Endothelial cell of umbilical vein (primary cell): ENCODE measurements around the gene APOC4. TPM values are rescaled to one million over a fixed set of nuclear protein-coding genes. Genes with fewer than 3 reads are reported as not detected.

Source experiments
- BruUV-seq: library from RNA; stranded (reverse); fragments of 400-500 nt; replicated peaks from 2 replicates; lab custom pipeline; 2021; lab: Mats Ljungman, UMichigan
- CTCF ChIA-PET: fragments of 300-600, 350-600 bp; sonication (Branson Sonifier 250); formaldehyde crosslinking; loops from one replicate; lab custom pipeline; 2021; ENCODE audit warnings: antibody characterized with exemption, inconsistent platforms; lab: Charles Lee
- POLR2A ChIA-PET: fragments of 300-600, 350-600 bp; sonication (Branson Sonifier 250); formaldehyde crosslinking; loops from one replicate; lab custom pipeline; 2021; ENCODE audit warnings: antibody characterized with exemption, inconsistent platforms; lab: Charles Lee
- DNase-seq: peaks from one replicate; pipeline ENCODE4 v3.0.0-alpha.2; 2011; ENCODE audit warnings: low read depth, low spot score
- FAIRE-seq: peaks from 2 replicates; lab custom pipeline; 2011; peaks lifted over from hg19 to GRCh38; lab: Jason Lieb, UNC
- H2AFZ ChIP-seq: 2 replicates; pipeline ENCODE4 v1.6.0; 2012; ENCODE audit warnings: low read depth, low read length, control low read depth, inconsistent platforms
- H3K27ac ChIP-seq: 2 replicates; pipeline ENCODE4 v1.5.1; 2011; ENCODE audit warnings: low read depth, mild to moderate bottlenecking, control low read depth, low read length, moderate library complexity; ENCODE audit not compliant: insufficient read depth
- H3K27me3 ChIP-seq, 2 experiments: 2 replicates each; pipeline versions ENCODE4 v1.6.0 to v1.6.1; 2011; ENCODE audit warnings: low read length in 2 of 2, mixed read lengths in 1 of 2; ENCODE audit not compliant: control insufficient read depth in 2 of 2, insufficient read depth in 2 of 2
- H3K36me3 ChIP-seq, 2 experiments: 2 replicates in 1 of 2; 3 replicates in 1 of 2; pipeline ENCODE4 v1.5.1; 2011; ENCODE audit warnings: low read length in 2 of 2, mild to moderate bottlenecking in 1 of 2, moderate library complexity in 1 of 2; ENCODE audit not compliant: control insufficient read depth in 2 of 2, insufficient read depth in 2 of 2; ENCODE audit errors: extremely low read depth in 1 of 2
- H3K4me1 ChIP-seq: 3 replicates; pipeline ENCODE4 v1.5.1; 2011; ENCODE audit warnings: mild to moderate bottlenecking, low read length; ENCODE audit not compliant: control insufficient read depth, insufficient read depth; ENCODE audit errors: extremely low read depth
- H3K4me2 ChIP-seq: 2 replicates; pipeline ENCODE4 v1.6.1; 2011; ENCODE audit warnings: low read length, control low read depth, mixed read lengths; ENCODE audit not compliant: insufficient read depth
- H3K4me3 ChIP-seq, 3 experiments: fragments of 200-600 bp in 1 of 3; sonication (generic), shearing (Covaris generic) in 1 of 3; replicated peaks in 1 of 3; 2 replicates each; pipeline ENCODE4 v1.5.1; 2011 to 2016; ENCODE audit warnings: control low read depth in 3 of 3, low read length in 3 of 3, mild to moderate bottlenecking in 2 of 3, inconsistent platforms in 1 of 3, low read depth in 1 of 3, moderate library complexity in 1 of 3; ENCODE audit not compliant: insufficient read depth in 1 of 3
- H3K79me2 ChIP-seq: 2 replicates; pipeline ENCODE4 v1.6.0; 2012; ENCODE audit warnings: low read length, inconsistent platforms; ENCODE audit not compliant: control insufficient read depth, insufficient read depth
- H3K9ac ChIP-seq: replicated peaks from 2 replicates; pipeline ENCODE3; 2011; ENCODE audit warnings: low read length, control low read depth; ENCODE audit not compliant: insufficient read depth; ENCODE audit errors: extremely low read depth
- H3K9me1 ChIP-seq: replicated peaks from 3 replicates; pipeline ENCODE4 v1.6.0; 2011; ENCODE audit warnings: mild to moderate bottlenecking, low read length; ENCODE audit not compliant: control insufficient read depth, insufficient read depth; ENCODE audit errors: extremely low read depth
- H3K9me3 ChIP-seq: replicated peaks from 2 replicates; pipeline ENCODE4 v1.5.1; 2012; ENCODE audit warnings: low read length, inconsistent platforms; ENCODE audit not compliant: control insufficient read depth, insufficient read depth
- H4K20me1 ChIP-seq: replicated peaks from 2 replicates; pipeline ENCODE3; 2011; ENCODE audit warnings: mild to moderate bottlenecking, low read length; ENCODE audit not compliant: control insufficient read depth, insufficient read depth; ENCODE audit errors: extremely low read depth
- CTCF ChIP-seq, 2 donors: IDR thresholded peaks; 1 replicate in 1 of 2; 2 replicates in 1 of 2; pipeline ENCODE4 v1.5.1; 2011; ENCODE audit warnings: low read length in 2 of 2, mild to moderate bottlenecking in 2 of 2, moderate library complexity in 2 of 2, control low read depth in 1 of 2, inconsistent platforms in 1 of 2, low read depth in 1 of 2; ENCODE audit not compliant: insufficient read depth in 1 of 2; ENCODE audit errors: extremely low read depth in 1 of 2
- EZH2 ChIP-seq: IDR thresholded peaks from 2 replicates; pipeline ENCODE4 v1.6.1; 2012; ENCODE audit warnings: borderline replicate concordance, low read depth, mild to moderate bottlenecking, moderate library complexity, low read length, inconsistent platforms; ENCODE audit not compliant: severe bottlenecking
- FOS ChIP-seq: IDR thresholded peaks from 2 replicates; pipeline ENCODE4 v1.6.1; 2011; ENCODE audit warnings: mild to moderate bottlenecking, low read length, moderate library complexity, borderline replicate concordance; ENCODE audit not compliant: insufficient read depth
- GATA2 ChIP-seq: IDR thresholded peaks from 2 replicates; pipeline ENCODE4 v1.7.0; 2011; ENCODE audit warnings: low read depth, mild to moderate bottlenecking, moderate library complexity, mixed read lengths, low read length; ENCODE audit not compliant: insufficient read length, insufficient read depth
- JUN ChIP-seq: IDR thresholded peaks from 2 replicates; pipeline ENCODE4 v1.6.1; 2011; ENCODE audit warnings: borderline replicate concordance, low read depth; ENCODE audit not compliant: insufficient read length, insufficient read depth
- MYC ChIP-seq: IDR thresholded peaks from one replicate; pipeline ENCODE4 v1.6.1; 2011; ENCODE audit warnings: mild to moderate bottlenecking, low read depth, low read length
- POLR2A ChIP-seq: IDR thresholded peaks from 2 replicates; pipeline ENCODE4 v1.6.1; 2012; ENCODE audit warnings: low read depth, mild to moderate bottlenecking, control low read depth, low read length
- POLR2AphosphoS5 ChIP-seq: IDR thresholded peaks from 2 replicates; pipeline ENCODE4 v1.6.1; 2012; ENCODE audit warnings: low read depth, mild to moderate bottlenecking, control low read depth, low read length, moderate library complexity; ENCODE audit not compliant: insufficient read depth
- dilution Hi-C: fragments of 300-500 bp; cut with MboI; formaldehyde crosslinking; loops from one replicate; pipeline ENCODE4 v1.15.0; 2019; ENCODE audit warnings: low sequenced_read_pairs; ENCODE audit not compliant: extremely low pct_ligation_motif_present
- intact Hi-C: fragments of 100-400 bp; cut with micrococcal nuclease; formaldehyde crosslinking; loops from one replicate; pipeline ENCODE4 v1.10.0; 2022
- polyA plus RNA-seq, 4 experiments: library from polyadenylated mRNA; depleted of rRNA in 3 of 4; stranded (reverse) in 3 of 4; unstranded in 1 of 4; fragments of >200 nt; gene quantifications; 2 replicates each; pipeline versions ENCODE4 v1.2.1 to v1.2.3, GENCODE V29; 2011 to 2012; ENCODE audit warnings: missing spikeins in 1 of 4
- total RNA-seq: library from RNA; stranded (reverse); gene quantifications from 2 replicates; pipeline ENCODE4 v1.2.3, GENCODE V29; 2021
- TF ChIP-seq, protein P1 (sequence below): IDR thresholded peaks from 2 replicates; pipeline ENCODE4 v1.6.1; 2011; ENCODE audit not compliant: insufficient read depth, insufficient read length

APOC4 gene
- total and polyA plus RNA-seq, 2 donors (not counting 3 experiments of a cell fraction or from before 2014, with no cell fraction given), result not detected

DNA sequence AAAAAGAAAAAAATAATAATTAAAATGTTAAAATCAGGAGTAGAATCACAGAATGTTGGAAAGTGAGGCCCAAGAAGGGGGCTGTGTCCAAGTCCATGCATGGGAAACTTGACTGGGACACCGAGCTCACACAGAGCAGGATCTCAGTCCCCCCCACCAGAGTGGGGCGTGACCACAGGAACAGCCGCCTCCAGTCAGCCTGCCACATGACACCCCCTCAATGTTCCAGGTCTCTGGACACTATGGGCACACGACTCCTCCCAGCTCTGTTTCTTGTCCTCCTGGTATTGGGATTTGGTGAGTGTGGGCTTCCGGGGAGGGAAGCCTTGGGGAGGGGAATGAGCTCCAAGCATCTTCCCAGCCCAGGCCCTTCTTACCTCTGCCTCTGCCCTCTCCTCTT lies 6.2 kb downstream of the APOC4 start:
- H3K9ac ChIP-seq, result no peak overlapping the region
- no peaks in the 10 kb centered on the region for H3K36me3 ChIP-seq
- no peak overlapping the region for H2AFZ ChIP-seq
- H3K27me3 ChIP-seq, result no peaks in the 10 kb centered on the region
- H3K4me1 ChIP-seq, result no peaks in the 10 kb centered on the region
- dilution Hi-C loops, result no loop called here
- no peak overlapping the region for H3K4me3 ChIP-seq
- CTCF ChIA-PET, result interaction anchor here (1.1 kb wide), 1 partner anchor 10 kb away, joined by 4 read pairs; no protein-coding TSS in a partner anchor
- no peak for FAIRE-seq
- no peak for DNase-seq
- no peaks in the 10 kb centered on the region for H3K79me2 ChIP-seq
- no peak for TF ChIP-seq EZH2
- no peak for TF ChIP-seq MYC
- TF ChIP-seq POLR2AphosphoS5, result no peak
- TF ChIP-seq, protein P1, sequence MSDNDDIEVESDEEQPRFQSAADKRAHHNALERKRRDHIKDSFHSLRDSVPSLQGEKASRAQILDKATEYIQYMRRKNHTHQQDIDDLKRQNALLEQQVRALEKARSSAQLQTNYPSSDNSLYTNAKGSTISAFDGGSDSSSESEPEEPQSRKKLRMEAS, result no peak
- no peak for TF ChIP-seq CTCF (IDR thresholded peaks at IDR 0.05; ENCODE audit: extremely low read depth in 1 of 2, insufficient read depth in 1 of 2, low read depth in 1 of 2, low read length in 2 of 2)
- TF ChIP-seq GATA2, result no peak
- TF ChIP-seq FOS, result no peak
- TF ChIP-seq POLR2A, result no peak
- no peak for TF ChIP-seq JUN
- no peak overlapping the region for H3K27ac ChIP-seq
- H3K9me1 ChIP-seq, result no peaks in the 10 kb centered on the region
- H3K4me2 ChIP-seq, result no peak overlapping the region
- no peaks in the 10 kb centered on the region for H4K20me1 ChIP-seq
- no peaks in the 10 kb centered on the region for H3K9me3 ChIP-seq
- intact Hi-C loops, result no loop called here
- no TSS peak for BruUV-seq
- POLR2A ChIA-PET, result no interaction called here
